Nephron progenitor cell (in vitro differentiated cells): Measurements from ENCODE around the gene NTM.
A peak's percentile ranks its signal among the peaks of the same experiment; 100 is the strongest.

Source experiments
- DNase-seq: peaks from one replicate; pipeline ENCODE4 v3.0.0; 2021
- H3K27ac Mint-ChIP-seq: 2 replicates; pipeline ENCODE4 v1.8.0; 2021; ENCODE audit warnings: mild to moderate bottlenecking, moderate library complexity, mixed read lengths
- H3K27me3 Mint-ChIP-seq: 2 replicates; pipeline ENCODE4 v1.8.0; 2021; ENCODE audit warnings: mild to moderate bottlenecking, low read depth, mixed read lengths; ENCODE audit not compliant: poor library complexity
- H3K36me3 Mint-ChIP-seq: 2 replicates; pipeline ENCODE4 v1.8.0; 2021; ENCODE audit warnings: low read depth, mixed read lengths
- H3K4me1 Mint-ChIP-seq: 2 replicates; pipeline ENCODE4 v1.8.0; 2021; ENCODE audit warnings: mixed read lengths
- H3K4me3 Mint-ChIP-seq: 2 replicates; pipeline ENCODE4 v1.8.0; 2021; ENCODE audit warnings: mild to moderate bottlenecking, moderate library complexity, mixed read lengths
- H3K9me3 Mint-ChIP-seq: 2 replicates; pipeline ENCODE4 v1.8.0; 2021; ENCODE audit warnings: mild to moderate bottlenecking, moderate library complexity, mixed read lengths
- CTCF ChIP-seq: fragments of 200-600 bp; sonication (generic); IDR thresholded peaks from 2 replicates; pipeline ENCODE4 v1.5.0; 2021; ENCODE audit warnings: antibody characterized with exemption

The NTM gene

GRCh38 chr11:131979364-131979763 lies 608.9 kb downstream of the NTM start:
- Mint-ChIP-seq H3K4me1 (peaks cover 31% of the 10 kb centered on the region), H3K27me3 (peaks cover 45% of the 10 kb centered on the region)
- no peak for TF ChIP-seq CTCF

GRCh38 chr11:131980199-131980598 lies 609.8 kb downstream of the NTM start:
- Mint-ChIP-seq H3K4me3 (no peak overlapping the region), H3K27ac (no peak overlapping the region), H3K4me1 (peaks cover 31% of the 10 kb centered on the region), H3K9me3 (peaks cover 4% of the 10 kb centered on the region), H3K36me3 (no peaks in the 10 kb centered on the region), H3K27me3 (peaks cover 49% of the 10 kb centered on the region)
- DNase-seq, result no peak
- TF ChIP-seq CTCF, result no peak

More at GRCh38 chr11:131979364-131979763, 608.9 kb downstream of the NTM start:
- Mint-ChIP-seq H3K27ac (no peak overlapping the region), H3K9me3 (peaks cover 4% of the 10 kb centered on the region), H3K4me3 (no peak overlapping the region), H3K36me3 (no peaks in the 10 kb centered on the region)
- no peak for DNase-seq

- Mint-ChIP-seq H3K4me3 (no peak overlapping the region), H3K36me3 (no peaks in the 10 kb centered on the region), H3K27me3 (peaks cover 49% of the 10 kb centered on the region), H3K27ac (peak overlapping the region; percentile 62), H3K4me1 (peaks cover 31% of the 10 kb centered on the region), H3K9me3 (peaks cover 4% of the 10 kb centered on the region)
- no peak for TF ChIP-seq CTCF
- no peak for DNase-seq
Measured at GRCh38 chr11:131980888-131981668, 610.7 kb downstream of the NTM start.

- Mint-ChIP-seq H3K9me3 (peaks cover 4% of the 10 kb centered on the region), H3K27ac (no peak overlapping the region), H3K36me3 (no peaks in the 10 kb centered on the region), H3K27me3 (peaks cover 51% of the 10 kb centered on the region), H3K4me1 (peaks cover 31% of the 10 kb centered on the region), H3K4me3 (peak overlapping the region; percentile 0)
- no peak for TF ChIP-seq CTCF
- DNase-seq, result no peak
Measured at GRCh38 chr11:131982154-131982553, 611.7 kb downstream of the NTM start.

- Mint-ChIP-seq H3K27ac (no peak overlapping the region), H3K36me3 (no peaks in the 10 kb centered on the region), H3K4me3 (no peak overlapping the region), H3K9me3 (peaks cover 4% of the 10 kb centered on the region), H3K27me3 (peaks cover 38% of the 10 kb centered on the region), H3K4me1 (peaks cover 20% of the 10 kb centered on the region)
- DNase-seq, result no peak
- TF ChIP-seq CTCF, result no peak
Measured at GRCh38 chr11:131985846-131986301, 615.5 kb downstream of the NTM start.

GRCh38 chr11:131987703-131988102 lies 617.3 kb downstream of the NTM start:
- H3K4me1 Mint-ChIP-seq, result peaks cover 2% of the 10 kb centered on the region
- H3K36me3 Mint-ChIP-seq, result no peaks in the 10 kb centered on the region
- DNase-seq, result no peak
- no peak overlapping the region for H3K27ac Mint-ChIP-seq
- TF ChIP-seq CTCF, result no peak
- H3K9me3 Mint-ChIP-seq, result peaks cover 4% of the 10 kb centered on the region
- H3K27me3 Mint-ChIP-seq, result peaks cover 37% of the 10 kb centered on the region
- H3K4me3 Mint-ChIP-seq, result no peak overlapping the region
